HEK293 (cell line): ENCODE data around the gene NCF2.

Source experiments
- SALL2 ChIP-seq: fragments of 450-650 bp; formaldehyde crosslinking; IDR thresholded peaks from 2 replicates; pipeline ENCODE4 v1.5.0; 2017; ENCODE audit warnings: missing biosample characterization, mild to moderate bottlenecking, missing genetic modification characterization, borderline replicate concordance
- SP3 ChIP-seq: fragments of 450-650 bp; formaldehyde crosslinking; IDR thresholded peaks from 2 replicates; pipeline ENCODE4 v1.5.1; 2016; ENCODE audit warnings: missing biosample characterization, missing genetic modification characterization
- ZNF785 ChIP-seq: fragments of 450-650 bp; formaldehyde crosslinking; IDR thresholded peaks from 2 replicates; pipeline ENCODE4 v1.5.1; 2016; ENCODE audit warnings: missing biosample characterization, missing genetic modification characterization
- TF ChIP-seq, protein P1 (sequence below): fragments of 450-650 bp; formaldehyde crosslinking; IDR thresholded peaks from 2 replicates; pipeline ENCODE4 v1.5.1; 2016; ENCODE audit warnings: missing biosample characterization, missing genetic modification characterization
- TF ChIP-seq, protein P2 (sequence below): fragments of 450-650 bp; formaldehyde crosslinking; conservative IDR thresholded peaks from 2 replicates; pipeline ENCODE4 v1.5.1; 2016; ENCODE audit warnings: low read depth, missing biosample characterization, missing genetic modification characterization

DNA sequence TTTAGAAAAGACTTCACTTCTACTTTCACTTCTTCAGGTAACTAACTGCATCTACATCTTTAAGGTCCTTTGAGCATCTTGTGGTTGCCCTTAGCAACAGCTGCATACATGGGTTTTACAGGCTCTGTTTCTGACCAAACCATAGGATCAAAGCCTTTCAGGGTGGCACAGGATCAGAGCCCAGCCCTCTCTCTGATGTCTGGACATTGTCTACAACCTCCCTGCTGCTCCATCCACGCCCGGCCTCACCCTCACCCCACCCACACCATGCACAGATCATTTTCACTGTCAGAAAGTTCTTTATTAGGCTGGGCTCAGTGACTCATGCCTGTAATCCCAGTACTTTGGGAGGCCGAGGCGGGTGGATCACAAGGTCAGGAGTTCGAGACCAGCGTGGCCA is 5.2 kb downstream of the NCF2 start:
- no peak for TF ChIP-seq ZNF785
- TF ChIP-seq, protein P1, sequence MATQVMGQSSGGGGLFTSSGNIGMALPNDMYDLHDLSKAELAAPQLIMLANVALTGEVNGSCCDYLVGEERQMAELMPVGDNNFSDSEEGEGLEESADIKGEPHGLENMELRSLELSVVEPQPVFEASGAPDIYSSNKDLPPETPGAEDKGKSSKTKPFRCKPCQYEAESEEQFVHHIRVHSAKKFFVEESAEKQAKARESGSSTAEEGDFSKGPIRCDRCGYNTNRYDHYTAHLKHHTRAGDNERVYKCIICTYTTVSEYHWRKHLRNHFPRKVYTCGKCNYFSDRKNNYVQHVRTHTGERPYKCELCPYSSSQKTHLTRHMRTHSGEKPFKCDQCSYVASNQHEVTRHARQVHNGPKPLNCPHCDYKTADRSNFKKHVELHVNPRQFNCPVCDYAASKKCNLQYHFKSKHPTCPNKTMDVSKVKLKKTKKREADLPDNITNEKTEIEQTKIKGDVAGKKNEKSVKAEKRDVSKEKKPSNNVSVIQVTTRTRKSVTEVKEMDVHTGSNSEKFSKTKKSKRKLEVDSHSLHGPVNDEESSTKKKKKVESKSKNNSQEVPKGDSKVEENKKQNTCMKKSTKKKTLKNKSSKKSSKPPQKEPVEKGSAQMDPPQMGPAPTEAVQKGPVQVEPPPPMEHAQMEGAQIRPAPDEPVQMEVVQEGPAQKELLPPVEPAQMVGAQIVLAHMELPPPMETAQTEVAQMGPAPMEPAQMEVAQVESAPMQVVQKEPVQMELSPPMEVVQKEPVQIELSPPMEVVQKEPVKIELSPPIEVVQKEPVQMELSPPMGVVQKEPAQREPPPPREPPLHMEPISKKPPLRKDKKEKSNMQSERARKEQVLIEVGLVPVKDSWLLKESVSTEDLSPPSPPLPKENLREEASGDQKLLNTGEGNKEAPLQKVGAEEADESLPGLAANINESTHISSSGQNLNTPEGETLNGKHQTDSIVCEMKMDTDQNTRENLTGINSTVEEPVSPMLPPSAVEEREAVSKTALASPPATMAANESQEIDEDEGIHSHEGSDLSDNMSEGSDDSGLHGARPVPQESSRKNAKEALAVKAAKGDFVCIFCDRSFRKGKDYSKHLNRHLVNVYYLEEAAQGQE (tag by site-specific recombination), result no peak
- TF ChIP-seq, protein P2, sequence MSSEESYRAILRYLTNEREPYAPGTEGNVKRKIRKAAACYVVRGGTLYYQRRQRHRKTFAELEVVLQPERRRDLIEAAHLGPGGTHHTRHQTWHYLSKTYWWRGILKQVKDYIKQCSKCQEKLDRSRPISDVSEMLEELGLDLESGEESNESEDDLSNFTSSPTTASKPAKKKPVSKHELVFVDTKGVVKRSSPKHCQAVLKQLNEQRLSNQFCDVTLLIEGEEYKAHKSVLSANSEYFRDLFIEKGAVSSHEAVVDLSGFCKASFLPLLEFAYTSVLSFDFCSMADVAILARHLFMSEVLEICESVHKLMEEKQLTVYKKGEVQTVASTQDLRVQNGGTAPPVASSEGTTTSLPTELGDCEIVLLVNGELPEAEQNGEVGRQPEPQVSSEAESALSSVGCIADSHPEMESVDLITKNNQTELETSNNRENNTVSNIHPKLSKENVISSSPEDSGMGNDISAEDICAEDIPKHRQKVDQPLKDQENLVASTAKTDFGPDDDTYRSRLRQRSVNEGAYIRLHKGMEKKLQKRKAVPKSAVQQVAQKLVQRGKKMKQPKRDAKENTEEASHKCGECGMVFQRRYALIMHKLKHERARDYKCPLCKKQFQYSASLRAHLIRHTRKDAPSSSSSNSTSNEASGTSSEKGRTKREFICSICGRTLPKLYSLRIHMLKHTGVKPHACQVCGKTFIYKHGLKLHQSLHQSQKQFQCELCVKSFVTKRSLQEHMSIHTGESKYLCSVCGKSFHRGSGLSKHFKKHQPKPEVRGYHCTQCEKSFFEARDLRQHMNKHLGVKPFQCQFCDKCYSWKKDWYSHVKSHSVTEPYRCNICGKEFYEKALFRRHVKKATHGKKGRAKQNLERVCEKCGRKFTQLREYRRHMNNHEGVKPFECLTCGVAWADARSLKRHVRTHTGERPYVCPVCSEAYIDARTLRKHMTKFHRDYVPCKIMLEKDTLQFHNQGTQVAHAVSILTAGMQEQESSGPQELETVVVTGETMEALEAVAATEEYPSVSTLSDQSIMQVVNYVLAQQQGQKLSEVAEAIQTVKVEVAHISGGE (tag by site-specific recombination), result no peak
- no peak for TF ChIP-seq SALL2
- TF ChIP-seq SP3, result no peak
